ENCODE results near the gene DCLK2.

DNA sequence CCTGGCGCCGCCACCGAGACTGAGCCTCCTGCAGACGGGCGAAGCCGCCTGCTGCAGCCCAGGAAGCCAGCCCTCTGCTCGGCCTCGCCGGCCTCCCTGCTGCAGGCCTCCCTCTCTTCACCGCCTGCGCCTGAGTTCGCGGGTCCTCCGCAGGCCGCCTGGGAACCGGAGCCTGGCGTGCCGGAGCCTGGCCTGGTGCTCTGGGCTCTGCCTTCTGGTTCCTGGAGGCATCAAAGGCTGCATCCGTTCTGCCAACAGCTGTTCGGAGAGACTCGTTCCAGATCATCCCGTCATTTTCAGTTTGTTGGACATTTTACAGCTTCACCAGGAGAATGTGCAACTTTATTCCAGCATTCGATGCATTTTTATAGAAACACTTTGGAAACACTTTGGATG, 178.0 kb downstream of the DCLK2 start:
- TF ChIP-seq GATA2 (IDR thresholded peaks at IDR 0.05; ENCODE audit: low read depth, low read length) (no peak), GATA3 (IDR thresholded peaks at IDR 0.05; ENCODE audit: low read depth, low read length) (no peak)
